ENCODE results near the gene LANCL3.
A peak's percentile ranks its signal among the peaks of the same experiment; 100 is the strongest.
"Not testable (repeated sequence)": the region's sequence is repeated elsewhere in the genome, so short reads cannot be mapped to it uniquely, and the experiment has no call there.

LANCL3 gene

DNA sequence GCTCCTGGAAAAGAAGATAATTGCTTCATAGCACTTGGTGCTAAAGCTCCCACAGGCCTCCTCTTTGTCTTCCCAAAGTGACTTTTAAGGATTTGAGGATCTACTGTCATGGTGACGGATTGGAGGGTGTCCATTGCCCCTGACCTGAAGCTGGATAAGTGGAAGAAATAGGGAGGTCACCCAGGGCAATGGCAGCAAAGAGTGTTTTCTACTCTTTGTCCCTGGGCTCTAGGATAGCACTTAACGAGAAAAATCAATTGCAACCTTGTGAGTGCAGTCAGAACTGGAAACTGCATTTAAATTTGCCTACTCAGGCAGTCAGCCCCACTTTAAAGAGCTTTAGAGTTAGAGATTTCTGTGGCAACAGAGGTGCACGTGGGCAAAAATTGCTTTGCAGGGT lies 70.4 kb downstream of the LANCL3 start:
- no peak overlapping the region for H3K4me3 ChIP-seq (ENCODE audit: low read depth, low read length)
- no peak for DNase-seq (ENCODE audit: low read depth)
- TF ChIP-seq MYC (IDR thresholded peaks at IDR 0.05; ENCODE audit: low read depth, low read length) (no peak), POLR2A (IDR thresholded peaks at IDR 0.05; ENCODE audit: extremely low read depth, insufficient read length) (no peak)
- TF ChIP-seq, protein P1, sequence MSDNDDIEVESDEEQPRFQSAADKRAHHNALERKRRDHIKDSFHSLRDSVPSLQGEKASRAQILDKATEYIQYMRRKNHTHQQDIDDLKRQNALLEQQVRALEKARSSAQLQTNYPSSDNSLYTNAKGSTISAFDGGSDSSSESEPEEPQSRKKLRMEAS (IDR thresholded peaks at IDR 0.05; ENCODE audit: low read depth, low read length), result no peak
- TF ChIP-seq, protein P2, sequence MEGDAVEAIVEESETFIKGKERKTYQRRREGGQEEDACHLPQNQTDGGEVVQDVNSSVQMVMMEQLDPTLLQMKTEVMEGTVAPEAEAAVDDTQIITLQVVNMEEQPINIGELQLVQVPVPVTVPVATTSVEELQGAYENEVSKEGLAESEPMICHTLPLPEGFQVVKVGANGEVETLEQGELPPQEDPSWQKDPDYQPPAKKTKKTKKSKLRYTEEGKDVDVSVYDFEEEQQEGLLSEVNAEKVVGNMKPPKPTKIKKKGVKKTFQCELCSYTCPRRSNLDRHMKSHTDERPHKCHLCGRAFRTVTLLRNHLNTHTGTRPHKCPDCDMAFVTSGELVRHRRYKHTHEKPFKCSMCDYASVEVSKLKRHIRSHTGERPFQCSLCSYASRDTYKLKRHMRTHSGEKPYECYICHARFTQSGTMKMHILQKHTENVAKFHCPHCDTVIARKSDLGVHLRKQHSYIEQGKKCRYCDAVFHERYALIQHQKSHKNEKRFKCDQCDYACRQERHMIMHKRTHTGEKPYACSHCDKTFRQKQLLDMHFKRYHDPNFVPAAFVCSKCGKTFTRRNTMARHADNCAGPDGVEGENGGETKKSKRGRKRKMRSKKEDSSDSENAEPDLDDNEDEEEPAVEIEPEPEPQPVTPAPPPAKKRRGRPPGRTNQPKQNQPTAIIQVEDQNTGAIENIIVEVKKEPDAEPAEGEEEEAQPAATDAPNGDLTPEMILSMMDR (IDR thresholded peaks at IDR 0.05; ENCODE audit: low read depth, low read length), result no peak

DNA sequence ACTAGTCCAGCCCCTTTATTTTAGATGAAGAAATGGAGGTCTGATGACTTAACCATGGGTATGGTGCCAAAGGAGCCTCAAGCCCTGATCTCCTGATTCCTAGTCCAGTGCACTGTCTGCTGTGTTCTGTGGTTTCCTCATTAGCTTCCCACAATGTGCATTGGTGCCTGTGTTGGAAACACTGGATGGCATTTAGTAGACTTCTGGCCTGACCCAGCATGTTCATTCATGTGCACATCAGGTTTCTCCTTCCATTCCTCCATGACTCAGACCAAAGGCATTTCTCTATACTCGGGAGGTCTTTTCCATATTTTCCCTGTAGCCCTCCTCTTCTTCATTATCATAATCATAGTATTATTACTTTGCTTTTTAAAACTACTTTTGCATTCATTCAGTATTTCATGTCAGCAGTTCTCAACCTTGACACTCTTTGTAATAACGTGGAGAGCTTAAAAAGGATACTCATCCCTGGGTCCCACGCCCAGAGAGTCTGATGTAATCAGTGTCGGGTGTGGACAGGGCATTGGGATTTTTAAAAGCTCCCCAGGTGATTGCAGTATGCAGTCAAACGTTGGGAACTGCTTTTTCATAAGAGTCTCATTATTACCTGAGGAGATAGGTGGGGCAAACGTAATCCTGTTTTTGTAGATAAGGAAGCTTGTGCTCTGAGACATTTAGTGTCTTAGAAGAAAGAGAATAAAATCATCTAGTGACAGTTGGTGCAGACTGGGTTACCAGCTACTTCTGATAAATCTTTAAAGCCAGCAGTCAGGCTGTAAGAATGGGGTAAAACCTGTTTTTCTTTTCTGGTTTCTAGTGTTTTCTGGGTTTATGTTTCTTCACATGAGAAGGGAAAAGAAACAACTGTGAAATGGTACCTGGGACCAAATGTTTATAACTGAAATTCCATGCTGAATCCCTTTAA lies 73.2 kb downstream of the LANCL3 start:
- DNase-seq (ENCODE audit: low read depth), result no peak
- TF ChIP-seq MYC (IDR thresholded peaks at IDR 0.05; ENCODE audit: low read depth, low read length), result no peak
- TF ChIP-seq, protein P1 (IDR thresholded peaks at IDR 0.05; ENCODE audit: low read depth, low read length), result no peak
- TF ChIP-seq POLR2A (IDR thresholded peaks at IDR 0.05; ENCODE audit: extremely low read depth, insufficient read length), result no peak
- TF ChIP-seq, protein P2 (IDR thresholded peaks at IDR 0.05; ENCODE audit: low read depth, low read length), result no peak
- H3K4me3 ChIP-seq (ENCODE audit: low read depth, low read length), result no peak overlapping the region

DNA sequence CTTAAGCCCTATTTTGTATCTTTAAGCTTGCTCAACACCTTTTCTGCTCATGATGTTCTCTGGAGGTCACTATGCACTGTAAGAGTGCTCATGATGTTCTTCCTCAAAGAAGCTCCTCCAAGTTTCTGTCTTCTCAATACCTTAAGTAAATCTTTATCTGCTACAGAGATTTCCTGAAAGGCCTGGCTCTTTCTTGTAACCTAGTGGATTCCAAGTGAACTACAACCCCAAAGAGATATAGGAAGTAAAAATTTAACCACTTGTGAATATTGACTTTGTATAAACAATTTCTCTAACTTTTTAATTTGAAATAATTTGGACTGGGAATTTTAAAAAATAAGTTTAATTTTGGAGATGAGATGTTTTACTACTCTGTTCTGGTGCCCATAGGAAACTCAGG lies 74.8 kb downstream of the LANCL3 start:
- peak; percentile 11 for DNase-seq (ENCODE audit: low read depth)
- no peak for TF ChIP-seq MYC (IDR thresholded peaks at IDR 0.05; ENCODE audit: low read depth, low read length)
- TF ChIP-seq, protein P1 (IDR thresholded peaks at IDR 0.05; ENCODE audit: low read depth, low read length), result no peak
- TF ChIP-seq POLR2A (IDR thresholded peaks at IDR 0.05; ENCODE audit: extremely low read depth, insufficient read length), result no peak
- TF ChIP-seq, protein P2 (IDR thresholded peaks at IDR 0.05; ENCODE audit: low read depth, low read length), result no peak
- no peak overlapping the region for H3K4me3 ChIP-seq (ENCODE audit: low read depth, low read length)

DNA sequence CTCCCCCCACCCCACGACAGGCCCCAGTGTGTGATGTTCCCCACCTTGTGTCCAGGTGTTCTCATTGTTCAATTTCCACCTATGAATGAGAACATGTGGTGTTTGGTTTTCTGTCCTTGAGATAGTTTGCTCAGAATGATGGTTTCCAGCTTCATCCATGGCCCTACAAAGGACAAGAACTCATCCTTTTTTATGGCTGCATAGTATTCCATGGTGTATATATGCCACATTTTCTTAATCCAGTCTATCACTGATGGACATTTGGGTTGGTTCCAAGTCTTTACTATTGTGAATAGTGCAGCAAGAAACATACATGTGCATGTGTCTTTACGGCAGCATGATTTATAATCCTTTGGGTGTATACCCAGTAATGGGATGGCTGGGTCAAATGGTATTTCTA lies 79.4 kb downstream of the LANCL3 start:
- not testable (repeated sequence) for H3K4me3 ChIP-seq (ENCODE audit: low read depth, low read length); DNase-seq (ENCODE audit: low read depth)

DNA sequence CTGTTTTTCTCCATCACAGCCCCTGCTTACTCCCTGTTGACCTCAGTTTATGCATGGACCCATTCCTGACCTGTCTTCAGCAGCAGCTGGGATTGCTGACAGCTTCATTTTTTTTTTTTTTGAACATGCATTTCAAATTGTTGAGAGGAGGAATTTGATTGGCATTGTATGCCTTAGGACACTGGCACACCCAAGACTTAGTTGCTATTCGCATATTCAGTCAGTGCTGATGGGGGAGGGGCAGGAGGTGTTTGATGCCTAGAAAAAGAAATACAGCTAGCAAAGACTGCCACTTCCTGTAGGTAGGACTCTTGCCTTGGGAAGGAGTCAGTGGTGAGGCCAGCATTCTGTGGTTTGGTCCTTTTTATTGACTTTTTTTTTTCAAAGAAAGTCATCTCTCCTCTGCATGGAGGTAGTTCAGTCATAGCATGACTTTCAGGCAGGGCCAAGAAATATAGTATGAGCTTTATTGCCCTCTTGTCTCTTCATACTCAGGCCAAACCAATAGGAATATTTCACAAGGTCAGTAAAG lies 80.5 kb downstream of the LANCL3 start:
- no peak overlapping the region for H3K4me3 ChIP-seq (ENCODE audit: low read depth, low read length)
- no peak for DNase-seq (ENCODE audit: low read depth)
- TF ChIP-seq, protein P2 (IDR thresholded peaks at IDR 0.05; ENCODE audit: low read depth, low read length), result no peak
- TF ChIP-seq MYC (IDR thresholded peaks at IDR 0.05; ENCODE audit: low read depth, low read length) (no peak), POLR2A (IDR thresholded peaks at IDR 0.05; ENCODE audit: extremely low read depth, insufficient read length) (no peak)
- TF ChIP-seq, protein P1 (IDR thresholded peaks at IDR 0.05; ENCODE audit: low read depth, low read length), result no peak

DNA sequence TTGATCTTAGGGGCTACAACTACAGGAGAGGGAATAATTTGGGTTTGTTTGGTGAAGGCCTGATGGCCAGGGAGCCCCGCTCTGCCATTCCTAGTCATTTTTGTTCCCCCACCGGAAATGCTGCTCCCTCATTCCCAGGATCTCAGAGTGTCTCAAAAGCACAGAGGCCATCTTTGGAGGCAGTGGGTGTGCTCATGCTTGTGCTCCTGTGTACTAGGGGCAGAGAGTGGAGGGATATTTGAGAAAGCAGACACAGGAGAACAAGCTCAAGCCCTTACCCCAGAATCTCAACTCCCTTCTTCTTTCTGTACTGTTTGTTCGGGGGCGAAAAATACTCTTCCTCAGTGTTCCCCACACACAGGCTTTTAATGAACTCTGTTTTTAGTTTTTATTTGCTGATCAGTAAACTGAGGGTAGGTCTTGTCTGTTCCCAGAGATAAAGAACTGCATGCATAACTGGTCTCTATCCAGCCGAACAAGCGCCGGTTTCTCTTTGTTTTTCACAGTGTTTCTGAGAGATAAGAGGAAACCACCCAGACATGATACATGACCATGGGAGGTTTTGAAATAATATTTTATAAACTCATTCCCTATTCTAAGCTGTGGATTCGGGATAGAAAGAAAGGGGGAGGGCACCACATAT lies 81.2 kb downstream of the LANCL3 start:
- no peak for DNase-seq (ENCODE audit: low read depth)
- TF ChIP-seq POLR2A (IDR thresholded peaks at IDR 0.05; ENCODE audit: extremely low read depth, insufficient read length) (no peak), MYC (IDR thresholded peaks at IDR 0.05; ENCODE audit: low read depth, low read length) (no peak)
- TF ChIP-seq, protein P1 (IDR thresholded peaks at IDR 0.05; ENCODE audit: low read depth, low read length), result no peak
- TF ChIP-seq, protein P2 (IDR thresholded peaks at IDR 0.05; ENCODE audit: low read depth, low read length), result no peak
- H3K4me3 ChIP-seq (ENCODE audit: low read depth, low read length), result no peak overlapping the region
